Renal cortical epithelial cell (primary cell): ENCODE measurements around the gene KRT78. TPM values are rescaled to one million over a fixed set of nuclear protein-coding genes. Genes with fewer than 3 reads are reported as not detected.
"Not testable (repeated sequence)": the region's sequence is repeated elsewhere in the genome, so short reads cannot be mapped to it uniquely, and the experiment has no call there.

Experiments
- DNase-seq: peaks from one replicate; pipeline ENCODE4 v3.0.0-alpha.2; 2011; ENCODE audit warnings: low read depth
- total RNA-seq: library from RNA; depleted of rRNA; stranded (reverse); fragments of >200 nt; gene quantifications from 2 replicates; pipeline ENCODE4 v1.2.3, GENCODE V29; 2014

KRT78 gene, protein sequence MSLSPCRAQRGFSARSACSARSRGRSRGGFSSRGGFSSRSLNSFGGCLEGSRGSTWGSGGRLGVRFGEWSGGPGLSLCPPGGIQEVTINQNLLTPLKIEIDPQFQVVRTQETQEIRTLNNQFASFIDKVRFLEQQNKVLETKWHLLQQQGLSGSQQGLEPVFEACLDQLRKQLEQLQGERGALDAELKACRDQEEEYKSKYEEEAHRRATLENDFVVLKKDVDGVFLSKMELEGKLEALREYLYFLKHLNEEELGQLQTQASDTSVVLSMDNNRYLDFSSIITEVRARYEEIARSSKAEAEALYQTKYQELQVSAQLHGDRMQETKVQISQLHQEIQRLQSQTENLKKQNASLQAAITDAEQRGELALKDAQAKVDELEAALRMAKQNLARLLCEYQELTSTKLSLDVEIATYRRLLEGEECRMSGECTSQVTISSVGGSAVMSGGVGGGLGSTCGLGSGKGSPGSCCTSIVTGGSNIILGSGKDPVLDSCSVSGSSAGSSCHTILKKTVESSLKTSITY
- not detected in 2 replicates for total RNA-seq

DNA sequence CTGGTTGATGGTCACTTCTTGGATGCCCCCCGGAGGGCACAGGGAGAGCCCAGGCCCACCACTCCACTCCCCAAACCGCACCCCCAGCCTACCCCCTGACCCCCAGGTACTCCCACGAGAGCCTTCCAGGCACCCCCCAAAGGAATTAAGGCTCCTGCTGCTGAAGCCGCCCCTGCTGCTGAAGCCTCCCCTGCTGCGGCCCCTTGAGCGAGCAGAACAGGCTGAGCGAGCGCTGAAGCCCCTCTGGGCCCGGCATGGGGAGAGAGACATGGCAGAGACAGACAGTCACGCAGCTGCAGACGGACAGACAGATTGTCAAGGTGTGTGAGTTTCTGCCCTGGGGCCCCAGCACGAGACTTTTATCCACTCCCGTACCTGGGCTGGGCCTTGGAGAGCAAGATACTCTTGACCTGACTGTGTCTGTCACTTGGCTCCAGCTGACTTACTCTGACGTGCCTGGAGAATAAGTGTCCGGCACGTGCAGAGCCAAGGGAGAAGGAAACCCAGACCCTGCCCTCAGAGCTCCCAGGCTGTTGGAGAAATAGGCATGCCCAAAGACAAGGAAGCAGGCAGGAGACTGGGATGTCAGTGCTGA lies at the start of gene KRT78:
Gene KRT78 (minus strand): TSS at position 334 of the 595 bp plus-strand sequence. CDS start 64 bp downstream, at position 270.
- no peak for DNase-seq

DNA sequence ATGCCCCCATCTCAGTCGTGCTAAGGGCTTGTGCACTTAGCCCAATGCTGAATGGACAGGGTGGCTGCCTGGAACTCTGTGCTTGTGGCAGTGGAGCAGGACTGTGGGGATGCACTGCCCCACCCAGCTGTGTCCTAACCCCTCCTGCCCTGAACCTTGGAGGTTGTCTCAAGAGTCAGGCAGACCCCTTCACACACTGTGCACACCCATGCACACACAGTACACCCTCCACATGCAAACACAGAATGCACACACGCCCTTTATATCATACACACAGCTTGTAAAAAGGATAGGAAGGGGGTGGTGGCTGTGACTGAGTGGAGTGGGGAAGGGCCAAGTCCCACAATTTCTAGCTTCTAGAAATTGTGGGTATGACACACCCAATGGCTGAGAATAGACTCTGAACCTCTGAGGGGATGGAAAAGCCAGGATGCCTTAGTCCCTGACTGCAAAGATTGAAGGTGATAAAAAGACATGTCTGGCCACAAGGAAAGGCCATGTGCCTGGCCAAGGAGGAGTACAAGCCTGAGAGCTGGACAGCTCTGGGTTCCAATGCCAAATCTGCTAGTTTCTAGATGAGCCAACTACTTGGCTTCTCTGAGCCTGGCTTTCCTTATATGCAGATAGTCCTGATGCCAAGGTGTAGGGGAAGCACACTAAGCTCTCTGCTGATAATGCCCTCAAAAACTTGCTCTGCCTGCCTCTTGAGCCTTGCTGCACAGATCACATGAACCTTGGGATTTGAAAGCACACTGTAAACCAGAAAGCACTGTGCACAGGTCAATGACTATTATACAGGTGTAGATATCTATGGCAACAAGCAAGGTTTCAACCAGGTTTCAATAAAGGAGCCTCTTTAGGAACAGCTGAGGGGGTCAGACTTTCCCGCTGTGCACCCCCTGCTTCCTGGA lies 47.7 kb upstream of the KRT78 start:
- DNase-seq, result peak; percentile 40

DNA sequence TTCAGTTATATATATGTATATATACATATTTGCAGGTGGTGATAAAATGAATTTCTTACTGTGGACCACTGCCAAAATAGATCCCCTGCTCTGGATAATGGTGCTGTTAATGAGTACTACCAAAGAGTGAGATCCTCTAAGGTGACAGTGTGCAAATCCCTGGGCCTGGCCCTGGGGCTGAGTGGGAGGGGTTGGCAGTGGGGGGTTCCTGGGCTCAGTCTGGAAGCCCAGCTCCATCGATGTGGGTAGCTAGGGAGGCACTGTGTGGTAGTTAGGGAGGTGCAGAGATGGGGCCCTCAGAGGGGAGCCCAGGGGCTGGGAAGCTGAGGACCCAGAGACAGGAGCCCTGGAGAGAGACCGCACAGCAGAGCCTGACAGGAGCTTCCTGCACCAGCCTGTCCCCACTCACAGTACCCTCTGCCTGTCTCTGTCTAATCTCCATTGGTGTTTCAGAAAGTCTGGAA lies 47.0 kb upstream of the KRT78 start:
- DNase-seq, result no peak

DNA sequence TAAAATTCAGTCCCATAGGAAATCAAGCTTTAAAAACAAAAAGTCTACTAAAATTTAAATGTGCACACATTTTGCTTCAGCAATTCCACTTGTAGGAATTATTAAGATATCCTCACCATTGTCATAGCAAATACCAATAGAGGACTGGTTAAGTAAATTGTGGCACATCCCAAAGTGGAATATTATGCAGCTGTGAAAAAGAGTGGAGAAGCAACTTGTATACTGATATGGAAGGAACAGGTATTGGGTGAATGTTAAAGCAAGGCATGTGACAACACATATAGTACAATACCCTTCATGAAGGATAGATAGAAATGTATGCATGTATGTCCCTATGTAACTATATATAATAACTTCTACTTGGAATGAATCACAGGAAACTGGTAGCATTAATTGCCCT lies 44.2 kb upstream of the KRT78 start:
- DNase-seq, result no peak

DNA sequence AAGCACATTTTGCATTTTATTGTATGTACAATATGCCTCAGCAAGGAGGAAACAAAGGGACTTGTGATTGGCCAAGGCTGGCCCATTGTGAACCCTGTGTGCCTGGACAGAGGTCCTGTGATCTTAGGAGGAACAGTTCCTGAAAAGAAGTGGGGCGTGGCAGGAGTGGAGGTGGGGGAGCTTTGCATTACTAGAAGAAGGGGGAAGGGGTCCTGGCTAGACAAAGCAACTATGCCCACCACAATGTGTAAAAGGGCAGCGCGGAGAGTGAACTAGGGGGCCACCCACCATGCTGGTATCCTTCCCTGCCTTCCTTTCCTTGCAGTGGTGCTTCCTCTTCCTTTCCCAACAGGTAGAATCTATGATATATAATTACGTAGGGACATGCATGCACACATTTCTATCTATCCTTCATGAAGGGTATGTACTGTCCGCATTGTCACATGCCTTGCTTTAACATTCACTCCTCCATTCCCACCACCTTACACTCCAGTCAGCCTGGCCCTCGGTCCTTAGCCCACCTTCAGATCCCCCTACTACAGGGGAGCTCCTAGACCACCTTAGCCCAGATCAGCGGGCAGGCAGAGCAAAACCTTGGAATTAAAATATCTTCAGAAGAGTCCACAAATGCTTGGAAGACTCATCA lies 43.5 kb upstream of the KRT78 start:
- DNase-seq, result no peak

DNA sequence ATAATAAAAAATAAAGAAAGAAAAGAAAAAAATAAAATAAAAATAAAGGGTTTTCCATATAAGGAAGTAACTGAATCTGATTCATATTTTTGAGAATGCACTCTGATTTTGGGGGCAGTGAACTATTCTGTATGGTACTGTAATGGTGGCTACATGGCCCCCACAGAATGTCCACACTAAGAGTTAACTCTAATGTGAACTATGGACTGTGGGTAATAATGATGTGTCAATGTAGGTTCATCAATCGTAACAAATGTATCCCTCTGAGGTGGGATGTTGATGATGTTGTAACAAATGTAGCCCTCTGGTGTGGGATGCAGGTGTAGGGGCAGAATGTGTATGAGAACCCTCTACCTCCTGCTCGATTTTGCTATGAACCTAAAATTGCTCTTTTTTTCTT lies 42.2 kb upstream of the KRT78 start:
- DNase-seq, result no peak

DNA sequence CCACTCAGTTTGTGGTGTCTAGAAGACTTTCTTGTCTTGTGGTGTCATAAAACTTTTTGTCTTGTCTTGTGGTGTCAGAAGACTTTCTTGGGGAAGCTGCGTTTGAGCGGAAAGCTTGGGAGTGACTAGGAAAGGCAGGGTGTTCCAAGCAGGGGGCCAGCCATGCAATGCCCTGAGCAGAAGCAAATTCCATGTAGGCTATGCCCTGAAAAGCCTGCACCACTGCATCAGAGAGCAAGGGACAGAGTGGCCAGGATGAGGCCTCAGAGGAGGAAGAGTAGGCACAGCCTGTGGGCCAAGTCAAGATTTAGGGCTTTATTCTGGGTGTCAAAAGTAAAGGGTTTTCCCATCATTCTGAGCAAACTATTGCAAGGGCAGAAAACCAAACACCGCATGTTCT lies 41.6 kb upstream of the KRT78 start:
- DNase-seq, result no peak

DNA sequence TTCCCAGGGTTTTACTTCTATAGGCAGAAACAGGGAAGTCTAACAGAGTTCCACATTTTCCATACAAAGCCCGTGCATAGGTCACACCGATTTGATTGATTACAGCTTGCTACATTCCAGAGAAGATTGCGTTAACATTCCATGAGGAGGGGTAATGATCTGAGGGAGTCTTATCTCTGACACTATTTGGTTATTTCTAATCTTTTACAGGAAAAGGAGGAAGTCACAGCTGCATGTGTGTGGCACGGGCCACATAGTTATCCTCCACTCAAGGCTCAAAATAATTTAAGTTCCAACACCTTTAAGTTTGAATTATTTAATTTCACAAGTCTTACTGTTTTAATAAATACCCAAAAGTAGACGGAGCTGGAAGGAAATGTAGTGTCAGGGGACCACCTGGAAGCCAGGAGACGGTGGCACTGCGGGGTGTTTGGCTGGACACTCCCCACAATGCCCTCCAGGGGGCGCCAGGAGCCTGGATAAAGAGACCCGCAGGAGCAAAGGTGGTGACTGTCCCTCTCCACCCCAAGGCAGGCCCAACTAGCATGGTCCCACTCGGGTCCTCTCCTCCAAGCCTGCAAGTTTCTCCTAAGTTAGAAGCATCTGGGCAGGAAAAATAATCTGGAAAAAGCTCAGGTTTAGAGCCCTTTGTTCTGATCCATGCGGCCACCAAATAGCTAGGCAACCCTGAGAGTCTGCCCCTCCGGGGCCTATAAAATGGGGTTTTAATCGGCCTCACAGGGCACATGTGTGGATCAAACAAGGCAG lies 35.9 kb upstream of the KRT78 start:
- DNase-seq, result peak; percentile 14

DNA sequence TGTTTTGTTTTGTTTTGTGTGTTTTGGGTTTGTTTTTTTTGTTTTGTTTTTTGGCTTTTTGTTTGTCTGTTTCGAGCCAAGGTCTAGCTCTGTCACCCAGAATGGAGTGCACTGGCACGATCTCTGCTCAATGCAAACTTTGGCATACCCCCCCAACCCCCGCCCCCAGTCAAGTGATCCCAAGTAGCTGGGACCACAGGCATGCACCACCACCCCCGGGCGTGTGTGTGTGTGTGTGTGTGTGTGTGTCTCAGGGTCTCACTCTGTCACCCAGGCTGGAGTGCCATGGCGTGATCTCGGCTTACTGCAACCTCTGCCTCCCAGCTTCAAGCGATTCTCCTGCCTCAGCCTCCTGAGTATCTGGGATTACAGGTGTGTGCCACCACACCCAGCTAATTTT lies 31.7 kb upstream of the KRT78 start:
- DNase-seq, result not testable (repeated sequence)

DNA sequence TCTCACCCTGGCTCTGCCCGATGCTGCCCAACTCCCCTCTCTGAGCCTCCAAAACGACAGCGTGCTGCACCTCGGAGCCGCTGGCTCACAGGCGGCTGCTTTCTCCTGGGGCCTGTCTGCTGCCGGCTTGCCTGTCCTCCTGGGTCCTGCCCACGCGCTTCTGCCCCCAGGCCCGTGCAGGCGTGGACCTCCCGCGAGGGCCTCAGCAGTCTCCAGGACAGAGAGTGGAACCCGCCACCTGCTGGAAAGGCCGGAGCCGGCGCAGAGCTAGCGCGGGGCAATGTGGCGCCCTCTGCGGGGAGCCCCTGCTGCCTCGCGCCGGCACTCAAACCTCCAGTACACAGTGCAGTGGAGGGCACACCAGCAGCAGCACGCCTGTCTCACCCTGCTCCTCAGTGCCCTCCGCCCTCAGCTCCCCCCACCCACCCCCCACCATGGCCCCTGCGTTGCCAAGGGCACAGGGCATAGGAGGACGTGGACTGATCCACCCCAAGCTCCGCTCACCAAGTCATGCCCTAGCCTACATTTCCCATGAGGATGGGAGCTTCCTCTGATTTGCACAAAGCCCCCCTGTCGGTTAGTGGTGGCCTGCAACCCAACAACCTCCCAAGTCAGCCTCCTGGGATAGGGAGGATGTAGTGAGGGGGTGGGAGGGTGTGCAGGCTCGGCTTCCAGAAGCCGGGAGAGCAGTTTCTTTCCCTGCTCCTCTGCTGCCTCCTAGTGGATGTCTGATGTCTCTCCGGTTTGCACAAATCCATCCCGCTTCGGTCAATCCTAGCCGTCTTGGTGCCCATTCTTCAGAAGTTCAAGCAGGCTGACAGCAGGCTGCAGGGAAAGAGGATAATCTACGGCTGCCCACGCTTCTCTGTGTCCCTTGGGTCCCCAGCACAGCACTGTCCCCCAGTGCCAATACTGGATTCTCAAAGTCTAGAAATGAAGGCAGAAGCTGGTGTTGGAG lies 30.9 kb upstream of the KRT78 start:
- peak; percentile 82 for DNase-seq

DNA sequence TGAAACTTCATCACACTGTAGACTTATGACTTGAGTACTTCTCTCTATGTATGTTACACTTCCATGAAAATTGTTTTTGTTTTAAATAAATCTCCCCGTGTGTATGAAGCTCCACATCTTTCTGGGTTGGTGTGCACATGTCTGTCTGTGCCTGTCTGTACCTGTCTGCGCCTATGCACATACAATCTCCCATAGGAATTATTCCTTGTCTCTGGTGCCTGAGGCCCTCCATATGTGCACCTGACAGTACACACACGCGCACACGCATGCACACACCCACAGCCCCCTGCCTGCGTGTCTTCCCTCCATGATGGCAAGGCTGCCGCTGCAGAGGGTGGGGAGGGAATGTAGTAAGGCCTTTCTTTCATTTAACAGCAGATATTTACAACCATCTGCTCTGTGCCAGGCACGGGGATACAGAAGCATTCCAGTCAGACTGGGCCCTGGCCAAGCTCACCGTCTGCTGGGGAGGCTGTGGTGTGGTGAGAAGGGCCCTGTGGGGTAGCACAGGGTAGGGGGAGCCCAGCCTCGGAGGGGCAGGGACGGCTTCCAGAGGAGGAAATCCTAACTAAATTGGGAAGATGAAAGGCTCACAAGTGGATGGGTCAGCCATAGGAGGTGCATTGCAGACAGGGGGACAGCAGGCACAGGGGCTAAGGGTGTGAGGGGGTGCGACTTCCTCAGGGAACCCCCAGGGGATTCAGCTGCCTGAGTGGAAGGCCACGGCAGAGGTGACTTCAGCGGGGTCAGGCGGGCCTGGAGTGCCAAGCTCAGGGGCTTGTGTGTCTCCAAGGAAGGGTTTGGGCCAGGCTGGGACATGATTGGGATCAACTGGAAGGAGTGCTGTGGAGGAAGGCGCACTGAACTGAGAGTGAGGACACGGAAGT lies 30.0 kb upstream of the KRT78 start:
- no peak for DNase-seq

DNA sequence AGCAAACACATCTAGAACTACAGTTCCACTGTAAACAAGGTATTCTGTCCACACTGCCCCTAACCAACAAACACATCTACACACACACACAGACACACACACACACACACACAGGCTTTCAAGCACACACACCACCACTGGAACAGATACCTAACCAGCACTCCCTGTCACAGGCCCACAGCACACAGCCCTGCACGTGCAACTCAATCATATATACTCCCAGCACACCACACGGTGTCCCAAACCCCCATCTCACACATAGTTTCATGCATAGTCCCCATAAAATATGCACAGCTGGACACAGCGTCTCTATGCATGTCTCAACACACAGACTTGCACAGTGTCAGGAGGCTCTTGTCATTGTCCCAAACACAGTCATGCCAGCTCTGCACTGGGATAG lies 28.4 kb upstream of the KRT78 start:
- no peak for DNase-seq

DNA sequence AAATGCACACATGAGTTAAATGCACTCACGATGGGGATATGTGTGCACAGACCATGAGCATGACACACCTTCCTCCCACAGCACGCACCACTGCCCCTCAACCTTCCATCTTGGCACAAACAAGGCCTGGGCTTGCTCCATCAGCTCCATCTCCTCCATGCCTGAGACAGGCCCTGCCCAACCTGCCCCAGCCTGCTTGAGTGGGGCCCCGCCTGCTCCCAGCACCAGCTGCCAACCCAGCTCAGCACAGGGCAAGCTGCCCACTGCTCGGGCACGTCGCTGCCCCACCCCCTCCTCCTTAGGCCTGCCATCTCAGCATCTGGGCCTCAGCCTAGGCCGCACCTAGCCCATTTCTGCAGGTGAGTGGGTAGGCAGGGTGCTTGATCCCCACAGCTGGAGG lies 27.6 kb upstream of the KRT78 start:
- DNase-seq, result peak; percentile 87

DNA sequence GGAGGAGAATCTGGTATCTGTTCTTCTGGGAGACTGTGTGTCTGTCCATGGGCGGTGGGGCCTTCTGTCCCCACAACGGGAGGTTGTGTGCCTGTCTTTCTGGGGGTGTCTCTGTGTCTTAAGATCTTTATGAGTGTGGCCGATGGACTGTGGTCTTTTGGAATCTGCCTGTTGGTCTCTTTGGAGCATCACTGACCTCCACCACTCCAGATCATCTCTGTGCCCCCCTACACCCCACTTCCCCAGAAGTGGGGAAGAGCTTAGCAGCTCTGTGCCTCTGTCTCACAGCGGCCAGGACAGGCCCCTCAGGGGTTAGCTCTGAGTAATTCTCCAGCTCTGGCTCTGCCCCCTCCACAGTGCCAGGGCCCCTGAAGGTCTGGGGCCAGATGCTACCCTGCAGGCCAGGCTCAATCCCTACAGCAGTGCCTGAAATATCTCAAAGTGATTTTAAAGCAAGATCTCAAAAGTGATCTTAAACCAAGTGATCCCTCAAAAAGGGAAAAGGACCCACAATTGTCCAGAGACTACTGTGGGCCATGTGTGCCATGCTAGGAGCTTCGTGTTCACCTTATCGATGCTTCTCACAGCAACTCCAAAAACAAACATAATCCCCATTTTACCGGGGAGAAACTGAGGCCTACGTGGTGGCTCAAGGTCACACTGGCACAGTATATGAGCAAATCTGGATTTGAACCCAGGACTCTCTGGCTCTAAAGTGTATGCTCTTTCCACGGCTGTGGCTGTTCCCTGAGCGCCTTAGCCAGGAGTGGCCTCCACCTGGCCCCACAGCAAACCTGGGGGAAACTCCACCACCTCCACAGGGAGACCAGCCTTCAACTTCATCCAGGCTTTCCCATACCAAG lies 26.0 kb upstream of the KRT78 start:
- DNase-seq, result no peak

DNA sequence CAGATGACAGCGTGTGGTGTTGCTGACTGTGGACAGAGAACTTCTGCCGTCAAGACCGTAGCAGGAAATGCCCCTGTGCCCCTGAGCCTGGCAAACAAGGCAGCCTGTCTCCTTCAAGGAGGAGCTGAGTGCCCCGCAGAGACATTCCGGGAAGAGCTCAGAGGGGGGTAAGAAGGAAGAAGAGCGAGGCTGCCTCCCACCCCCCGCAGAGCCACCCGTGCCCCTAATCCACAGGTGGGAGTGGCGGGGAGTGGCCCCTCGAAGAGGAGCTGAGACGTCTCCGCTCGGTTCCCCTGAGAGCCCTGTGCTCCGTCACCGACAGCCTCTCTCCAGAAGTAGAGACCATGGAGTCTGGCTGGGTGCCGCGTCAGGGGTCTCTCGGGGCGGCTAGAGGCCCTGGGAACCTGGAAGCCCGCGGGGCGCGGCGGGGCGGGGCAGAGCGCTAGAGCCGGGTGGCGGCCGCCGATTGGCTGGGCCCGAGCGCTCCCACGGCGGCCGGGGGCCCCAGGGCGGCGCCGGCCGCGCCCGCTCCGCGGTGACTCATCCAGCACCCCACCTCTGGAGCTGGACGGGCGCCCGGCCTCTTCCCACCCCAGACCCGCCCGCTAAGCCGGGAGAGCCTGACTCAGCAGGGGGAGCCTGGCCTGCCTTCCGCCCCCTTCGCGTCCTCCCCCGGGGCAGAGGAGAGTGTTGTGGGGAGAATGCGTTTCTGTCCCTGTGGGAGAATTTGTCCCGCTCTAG lies 25.2 kb upstream of the KRT78 start:
- DNase-seq, result peak; percentile 82

DNA sequence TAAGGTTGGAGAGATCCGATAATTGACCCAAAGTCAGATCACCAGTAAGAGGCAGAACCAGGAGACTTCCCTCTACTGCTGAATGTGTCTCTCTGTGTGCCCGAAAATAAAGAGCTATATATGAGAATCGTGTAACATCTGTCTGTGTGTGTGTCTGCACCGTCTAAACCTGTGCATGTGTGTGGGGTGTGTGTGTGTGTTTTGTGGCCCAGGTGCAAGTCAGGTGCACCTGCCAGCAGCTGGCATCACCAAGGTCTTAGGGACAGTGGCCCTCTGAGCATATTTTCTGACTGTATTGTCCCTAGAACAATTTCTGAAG lies 24.7 kb upstream of the KRT78 start:
- DNase-seq, result no peak
